G401.6 (cell line): ENCODE results near the gene SYT17.
A peak's percentile ranks its signal among the peaks of the same experiment; 100 is the strongest.
"Not testable (repeated sequence)": the region's sequence is repeated elsewhere in the genome, so short reads cannot be mapped to it uniquely, and the experiment has no call there.

ENCODE experiments used
- FAIRE-seq: peaks from 2 replicates; lab custom pipeline; 2012; peaks lifted over from hg19 to GRCh38; lab: Jason Lieb, UNC

Gene SYT17

GRCh38 chr16:19174478-19174877, 6.4 kb downstream of the SYT17 start:
- FAIRE-seq = no peak

DNA sequence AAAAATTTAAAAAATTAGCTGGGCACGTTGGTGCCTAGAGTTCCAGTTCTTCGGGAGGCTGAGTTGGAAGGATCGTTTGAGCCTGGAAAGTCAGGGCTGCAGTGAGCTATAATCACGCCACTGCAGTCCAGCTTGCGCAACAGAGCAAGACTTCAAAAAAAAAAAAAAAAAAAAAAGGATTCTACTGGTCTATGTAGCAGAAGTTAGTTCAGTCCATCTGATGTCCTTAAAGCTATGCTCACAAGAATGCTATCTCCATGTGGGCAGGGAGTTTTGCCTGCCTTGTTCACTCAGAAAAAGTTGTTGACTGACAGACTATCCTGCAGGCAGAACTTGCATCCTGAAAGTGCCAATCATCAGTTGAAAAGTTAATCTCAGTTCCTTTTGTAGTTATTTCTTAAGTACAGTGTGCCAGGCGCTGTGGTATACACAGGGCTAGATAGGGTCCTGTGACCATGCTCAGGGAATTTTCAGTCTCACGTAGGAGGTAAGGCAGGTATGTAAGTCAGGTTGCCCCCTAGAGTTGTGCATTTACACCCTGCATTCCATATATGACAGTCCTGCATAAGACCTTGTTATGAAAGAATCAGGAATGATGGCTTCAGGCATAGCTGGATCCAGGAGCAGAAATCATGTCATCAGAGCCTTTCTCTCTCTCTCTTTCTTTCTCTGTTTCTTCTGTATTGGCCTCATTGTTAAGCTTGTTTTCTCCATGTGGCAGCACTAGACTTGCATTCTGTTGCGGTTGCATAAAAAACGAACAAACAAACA, 7.6 kb downstream of the SYT17 start:
- FAIRE-seq = no peak

DNA sequence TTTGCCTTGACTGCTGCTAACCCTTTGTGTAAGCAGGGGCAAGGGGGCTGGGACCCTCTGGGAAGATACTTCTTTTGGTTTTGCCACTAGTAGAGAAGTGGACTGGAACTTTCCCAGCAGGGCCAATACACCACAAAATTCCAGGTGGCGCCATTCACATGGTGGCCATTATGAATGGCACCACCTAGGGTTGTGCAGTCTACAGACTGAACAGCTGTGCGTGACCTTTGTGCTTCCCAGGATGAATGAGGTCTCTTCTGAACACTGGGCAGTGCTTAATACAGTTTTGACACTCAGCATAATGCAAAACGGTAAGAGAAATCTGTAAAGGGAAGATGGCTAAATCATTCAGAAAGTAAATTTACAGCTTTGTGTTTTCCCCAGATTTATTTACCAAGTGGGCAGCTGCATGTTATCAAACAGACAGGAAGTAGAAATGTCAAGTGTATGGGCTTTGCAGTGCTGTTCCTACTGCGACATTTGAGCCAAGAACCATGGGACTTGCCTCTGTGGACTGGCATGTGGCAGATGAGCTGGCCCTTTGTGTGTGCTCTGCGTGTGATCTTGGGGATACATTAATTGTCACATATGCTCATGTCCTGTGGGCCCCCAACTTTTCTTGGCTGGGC, 9.2 kb downstream of the SYT17 start:
- FAIRE-seq = no peak

GRCh38 chr16:19179546-19180490, 11.8 kb downstream of the SYT17 start:
- FAIRE-seq = peak; percentile 13

DNA sequence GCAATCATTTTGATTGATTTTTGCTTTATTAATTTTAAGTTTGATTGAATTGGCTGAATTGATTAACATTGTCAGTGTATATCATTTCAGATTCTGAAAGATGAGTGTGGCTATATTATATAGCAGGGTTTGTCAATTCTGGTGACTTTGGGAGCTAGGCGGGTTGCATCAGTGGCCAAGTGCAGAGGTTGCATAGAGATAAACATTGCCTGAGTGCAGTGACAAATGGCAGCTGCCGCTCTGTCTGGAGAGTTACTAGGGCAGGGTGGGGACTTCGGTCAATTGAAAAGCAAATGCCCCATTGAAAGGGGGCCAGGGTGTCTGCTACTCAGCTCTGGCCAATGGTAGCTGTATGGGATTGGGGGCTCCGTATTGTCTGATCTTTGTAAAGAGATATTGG, 12.7 kb downstream of the SYT17 start:
- no peak for FAIRE-seq

- FAIRE-seq = no peak
Measured at GRCh38 chr16:19182481-19182880, 14.4 kb downstream of the SYT17 start.

DNA sequence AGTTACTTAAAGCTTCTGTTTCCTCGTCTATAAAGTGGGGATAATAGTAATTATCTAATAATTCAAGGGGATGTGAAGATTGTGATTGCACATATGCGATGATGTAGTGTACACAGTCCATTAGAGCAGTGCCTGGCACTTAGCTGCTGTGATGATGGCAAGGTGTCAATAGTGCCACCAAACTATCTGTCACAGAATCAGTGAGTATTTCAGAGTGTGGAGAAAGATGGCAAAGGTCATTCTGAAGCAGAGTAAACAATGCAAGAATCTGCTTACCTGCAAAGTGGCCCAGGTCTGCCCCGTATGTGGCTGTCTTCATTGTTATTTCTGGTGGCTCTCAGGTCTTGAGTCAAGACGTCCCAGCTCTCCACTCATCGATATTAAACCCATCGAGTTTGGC, 15.1 kb downstream of the SYT17 start:
- FAIRE-seq = no peak

- no peak for FAIRE-seq
Measured at GRCh38 chr16:19184823-19185509, 16.9 kb downstream of the SYT17 start.

DNA sequence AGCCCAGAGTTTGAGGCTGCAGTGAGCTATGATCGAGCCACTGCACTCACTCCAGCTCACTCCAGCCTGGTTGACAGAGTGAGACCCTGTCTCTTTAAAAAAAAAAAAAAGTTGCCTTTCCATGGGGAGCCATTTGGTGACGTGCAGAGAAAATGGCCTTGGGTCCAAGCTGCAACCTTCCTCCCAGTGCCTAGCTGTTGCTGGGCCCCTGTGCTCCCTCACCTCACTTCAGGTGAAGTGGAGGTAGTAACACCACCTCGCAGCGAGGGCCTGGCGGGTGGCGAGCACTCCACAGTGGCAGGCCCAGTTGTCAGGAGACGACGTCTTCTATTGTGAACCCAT, 17.4 kb downstream of the SYT17 start:
- FAIRE-seq = no peak

- no peak for FAIRE-seq
Measured at GRCh38 chr16:19186408-19186807, 18.4 kb downstream of the SYT17 start.

- FAIRE-seq = not testable (repeated sequence)
Measured at GRCh38 chr16:19187961-19188360, 19.9 kb downstream of the SYT17 start.

DNA sequence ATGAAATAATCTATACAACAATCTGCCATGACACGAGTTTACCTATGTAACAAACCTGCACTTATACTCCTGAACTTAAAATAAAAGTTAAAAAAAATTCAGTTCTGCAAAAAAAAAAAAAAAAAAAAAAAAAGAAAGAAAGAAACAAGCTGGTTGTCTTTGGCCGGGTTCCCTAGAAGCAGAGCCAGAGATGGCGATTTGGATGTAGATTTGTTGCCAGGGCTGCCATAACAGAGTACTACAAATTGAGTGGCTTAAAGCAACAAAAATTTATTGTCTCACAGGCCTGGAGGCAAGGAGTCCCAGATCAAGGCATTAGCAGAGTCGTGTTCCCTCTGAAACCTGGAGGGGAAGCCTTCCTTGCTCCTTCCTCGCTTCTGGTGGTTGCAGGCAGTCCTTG, 20.4 kb downstream of the SYT17 start:
- no peak for FAIRE-seq

- no peak for FAIRE-seq
Measured at GRCh38 chr16:19192865-19193264, 24.8 kb downstream of the SYT17 start.

DNA sequence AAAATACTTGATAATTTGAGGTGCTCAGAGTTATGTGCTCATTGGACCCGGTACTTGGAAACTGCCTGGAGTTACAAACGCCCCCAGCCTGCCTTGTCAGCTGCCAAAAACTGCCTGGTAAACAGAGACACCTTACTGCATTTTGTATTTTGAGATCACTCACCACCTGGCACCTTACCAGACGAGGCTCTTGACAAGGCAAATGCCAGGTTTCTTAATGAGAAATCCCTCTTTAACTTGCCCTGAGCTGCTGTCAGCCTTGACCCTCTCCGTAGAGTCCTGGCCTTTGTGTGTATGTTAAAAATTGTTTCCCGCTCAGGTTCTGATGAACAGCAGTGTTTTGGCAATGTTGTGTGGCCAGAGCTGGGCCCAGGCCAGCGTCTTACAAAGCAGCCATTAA, 28.8 kb downstream of the SYT17 start:
- FAIRE-seq = no peak

DNA sequence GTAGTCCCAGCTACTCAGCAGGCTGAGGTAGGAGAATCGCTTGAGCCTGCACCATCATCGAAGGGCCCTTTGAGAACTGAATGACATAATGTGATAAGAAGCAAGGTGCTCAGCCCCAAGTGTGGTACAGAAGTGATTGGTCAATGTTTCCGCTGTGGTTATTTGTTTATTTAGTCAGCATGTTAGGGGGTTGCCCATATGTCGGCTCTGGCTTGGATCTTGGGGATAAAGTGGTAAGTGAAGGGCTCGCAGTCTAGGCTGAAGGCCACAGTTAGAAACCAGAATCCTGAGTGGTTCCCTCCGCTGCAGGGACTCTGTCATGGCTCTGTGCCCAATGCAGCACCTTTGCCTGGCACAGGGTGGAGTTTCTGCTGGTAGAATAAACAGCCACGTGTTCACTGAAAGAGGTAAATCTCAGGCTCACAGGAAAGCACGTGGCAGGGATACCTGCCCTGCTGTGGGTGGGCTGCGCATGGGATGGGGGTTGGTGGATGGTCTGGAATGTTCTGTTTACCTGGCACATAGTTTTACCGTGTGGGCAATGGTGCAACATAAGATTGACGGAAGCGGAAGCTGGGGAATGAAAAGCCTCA, 35.4 kb downstream of the SYT17 start:
- no peak for FAIRE-seq

DNA sequence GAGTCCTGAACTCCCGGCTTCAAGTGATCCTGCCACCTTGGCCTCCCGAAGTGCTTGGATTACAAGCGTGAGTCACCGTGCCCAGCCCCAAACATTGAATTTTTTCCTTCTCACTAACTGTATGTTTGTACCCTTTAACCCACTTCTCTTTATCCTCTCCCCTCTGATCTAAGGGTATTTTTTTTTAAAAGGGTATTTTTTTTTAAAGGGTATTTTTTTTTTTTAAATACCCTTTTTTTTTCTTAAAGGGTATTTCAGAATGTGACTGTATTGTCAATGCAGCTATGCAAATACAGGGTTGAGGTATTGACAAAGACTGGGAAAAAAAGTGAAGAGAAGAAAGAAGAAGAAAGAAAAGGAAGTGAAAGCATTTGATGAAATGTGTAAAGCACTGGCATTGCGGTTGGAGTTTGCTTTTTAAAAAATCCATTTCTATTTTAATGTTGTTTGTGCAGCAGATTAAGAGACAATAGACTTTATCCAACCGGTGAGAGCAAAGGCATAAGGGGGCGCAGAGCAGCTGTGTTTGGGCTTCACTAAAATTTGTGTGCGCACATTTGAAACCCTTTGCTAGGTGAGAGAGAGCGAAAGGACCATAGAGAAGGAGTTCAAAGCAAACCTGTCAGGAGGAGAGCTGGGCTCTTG, 42.4 kb downstream of the SYT17 start:
- no peak for FAIRE-seq

DNA sequence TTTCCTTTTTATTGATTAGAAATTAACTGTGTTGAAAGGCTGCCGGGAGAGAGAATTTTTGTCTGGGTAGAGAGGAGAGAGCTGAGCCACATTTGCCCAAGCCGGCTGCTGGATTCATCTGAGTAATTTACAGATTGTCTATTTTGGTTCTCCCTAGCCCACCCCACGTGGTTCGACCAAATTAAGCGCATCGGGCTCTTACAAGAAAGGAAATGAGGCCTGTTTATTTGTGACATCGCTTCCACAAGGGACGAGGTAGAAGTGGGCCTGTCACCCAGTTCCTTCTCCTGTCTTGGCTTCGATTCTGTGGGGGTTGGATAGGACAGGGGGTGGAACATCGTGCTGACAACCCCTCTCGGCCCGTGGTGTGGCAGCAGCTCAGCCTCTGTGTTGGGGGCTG, 42.9 kb downstream of the SYT17 start:
- FAIRE-seq = no peak

GRCh38 chr16:19212059-19212458, 44.0 kb downstream of the SYT17 start:
- no peak for FAIRE-seq

DNA sequence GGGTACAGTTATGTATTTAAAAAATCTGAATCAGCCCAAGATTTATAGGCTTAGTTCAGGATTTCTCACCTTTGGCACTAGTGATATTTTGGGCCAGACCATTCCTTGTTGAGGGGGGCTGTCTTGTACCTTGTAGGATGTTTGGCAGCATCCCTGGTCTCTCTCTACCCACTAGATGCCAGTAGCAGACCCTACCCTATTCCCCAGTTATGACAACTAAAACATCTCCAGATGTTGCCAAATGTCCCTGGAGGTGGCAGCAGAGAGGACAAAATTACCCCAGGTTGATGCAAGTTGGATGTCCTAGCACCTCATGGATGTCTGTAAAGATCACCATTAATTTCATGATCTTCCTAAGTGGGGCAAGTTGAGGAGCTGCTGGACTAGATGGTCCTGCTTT, 45.8 kb downstream of the SYT17 start:
- FAIRE-seq = no peak

- no peak for FAIRE-seq
Measured at GRCh38 chr16:19215705-19216104, 47.7 kb downstream of the SYT17 start.

DNA sequence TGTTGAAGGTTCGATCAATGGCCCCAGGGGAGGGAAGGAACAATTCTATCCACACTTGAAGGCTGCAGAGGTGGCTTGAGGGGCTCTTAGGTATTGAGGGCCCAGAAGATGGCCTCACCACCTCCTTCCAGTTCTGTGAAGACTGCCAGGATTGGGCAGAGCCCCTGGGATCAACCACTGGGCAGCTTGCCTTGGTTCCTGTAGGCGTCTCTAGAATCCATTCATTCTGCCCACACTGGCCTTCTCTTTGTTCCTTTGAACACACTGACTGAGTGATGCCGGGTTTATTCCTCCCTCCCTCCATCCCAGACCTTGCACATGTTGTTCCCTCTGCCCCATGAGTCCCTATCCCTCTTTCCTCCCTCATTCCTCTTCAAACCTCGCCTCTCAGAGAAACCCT, 50.5 kb downstream of the SYT17 start:
- no peak for FAIRE-seq

GRCh38 chr16:19219836-19220235, 51.8 kb downstream of the SYT17 start:
- no peak for FAIRE-seq
